ENCODE data around the gene RNF121. TPM values are rescaled to one million over a fixed set of nuclear protein-coding genes. Genes with fewer than 3 reads are reported as not detected.

RNF121 gene
- total RNA-seq, 1 donor from 2014 or later: 21.1 TPM

- DNase-seq (ENCODE audit: extremely low spot score in 2 of 2): no peak
- peaks cover 11 to 100% of the 10 kb centered on the region in 2 donors for H3K36me3 ChIP-seq
- H3K27ac ChIP-seq: no peak overlapping the region
- intact Hi-C loops (cut with DNase I): no loop called here
- H3K9me3 ChIP-seq: no peaks in the 10 kb centered on the region
- H3K4me3 ChIP-seq: no peak overlapping the region
- H3K27me3 ChIP-seq: no peaks in the 10 kb centered on the region
- TF ChIP-seq POLR2AphosphoS5 (IDR thresholded peaks at IDR 0.05; ENCODE audit: insufficient read depth in 1 of 2, low read depth in 1 of 2) (no peak), POLR2A (IDR thresholded peaks at IDR 0.05) (no peak)
- TF ChIP-seq, protein P1, sequence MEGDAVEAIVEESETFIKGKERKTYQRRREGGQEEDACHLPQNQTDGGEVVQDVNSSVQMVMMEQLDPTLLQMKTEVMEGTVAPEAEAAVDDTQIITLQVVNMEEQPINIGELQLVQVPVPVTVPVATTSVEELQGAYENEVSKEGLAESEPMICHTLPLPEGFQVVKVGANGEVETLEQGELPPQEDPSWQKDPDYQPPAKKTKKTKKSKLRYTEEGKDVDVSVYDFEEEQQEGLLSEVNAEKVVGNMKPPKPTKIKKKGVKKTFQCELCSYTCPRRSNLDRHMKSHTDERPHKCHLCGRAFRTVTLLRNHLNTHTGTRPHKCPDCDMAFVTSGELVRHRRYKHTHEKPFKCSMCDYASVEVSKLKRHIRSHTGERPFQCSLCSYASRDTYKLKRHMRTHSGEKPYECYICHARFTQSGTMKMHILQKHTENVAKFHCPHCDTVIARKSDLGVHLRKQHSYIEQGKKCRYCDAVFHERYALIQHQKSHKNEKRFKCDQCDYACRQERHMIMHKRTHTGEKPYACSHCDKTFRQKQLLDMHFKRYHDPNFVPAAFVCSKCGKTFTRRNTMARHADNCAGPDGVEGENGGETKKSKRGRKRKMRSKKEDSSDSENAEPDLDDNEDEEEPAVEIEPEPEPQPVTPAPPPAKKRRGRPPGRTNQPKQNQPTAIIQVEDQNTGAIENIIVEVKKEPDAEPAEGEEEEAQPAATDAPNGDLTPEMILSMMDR (IDR thresholded peaks at IDR 0.05): no peak
- peaks cover 19% of the 10 kb centered on the region for H3K4me1 ChIP-seq
These were observed 78.7 kb downstream of the RNF121 start for GRCh38 chr11:72007587-72007986.

DNA sequence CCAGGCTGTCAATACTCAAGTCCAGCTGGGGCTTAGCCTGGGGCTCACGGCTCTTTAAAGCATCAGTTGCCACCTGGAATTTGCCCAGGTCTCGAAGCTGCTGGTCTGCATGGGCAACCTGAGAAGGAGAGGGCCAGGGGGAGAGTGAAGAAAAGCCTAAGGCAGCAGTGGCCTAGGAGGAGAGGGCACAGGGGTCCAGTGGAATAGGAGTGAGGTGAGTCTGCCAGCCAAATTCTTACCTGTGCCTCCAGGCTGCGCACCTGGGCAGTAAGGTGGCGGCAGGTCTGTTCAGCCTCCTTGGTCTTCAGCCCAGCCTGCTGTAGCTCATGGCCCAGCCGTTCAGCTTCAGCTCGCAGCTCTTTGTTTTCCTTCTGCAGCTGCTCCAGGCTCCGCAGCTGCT is 79.9 kb downstream of the RNF121 start:
- Histone ChIP-seq H3K36me3 (peaks cover 11 to 100% of the 10 kb centered on the region in 2 donors), H3K27ac (no peak overlapping the region), H3K4me1 (peaks cover 31% of the 10 kb centered on the region), H3K27me3 (no peaks in the 10 kb centered on the region), H3K4me3 (no peak overlapping the region), H3K9me3 (no peaks in the 10 kb centered on the region)
- TF ChIP-seq, protein P1 (IDR thresholded peaks at IDR 0.05): no peak
- TF ChIP-seq POLR2AphosphoS5 (IDR thresholded peaks at IDR 0.05; ENCODE audit: insufficient read depth in 1 of 2, low read depth in 1 of 2): no peak
- no peak for TF ChIP-seq POLR2A (IDR thresholded peaks at IDR 0.05)
- DNase-seq (ENCODE audit: extremely low spot score in 2 of 2): no peak
- intact Hi-C loops (cut with DNase I): no loop called here

DNA sequence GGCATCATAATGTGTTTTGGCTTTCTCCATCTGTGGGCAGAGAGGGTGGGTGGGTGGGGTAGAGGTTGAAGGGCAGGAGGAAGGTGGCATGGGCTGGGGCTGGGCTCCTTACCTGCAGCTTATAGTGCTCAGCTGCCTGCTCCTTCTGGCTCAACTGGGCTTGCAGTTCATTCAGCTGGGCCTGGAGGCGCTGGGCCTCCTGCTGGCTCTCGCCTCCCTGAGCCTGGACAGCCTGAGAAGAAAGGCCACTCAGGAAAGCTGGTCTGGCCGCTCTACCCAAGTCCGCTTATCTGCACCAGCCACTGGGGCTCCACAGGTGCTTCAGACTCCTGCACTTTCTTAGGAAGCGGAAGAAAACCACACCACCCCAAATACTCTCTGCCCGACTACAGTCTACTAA is 80.3 kb downstream of the RNF121 start:
- Histone ChIP-seq H3K27ac (no peak overlapping the region), H3K36me3 (peaks cover 7 to 100% of the 10 kb centered on the region in 2 donors), H3K4me3 (no peak overlapping the region), H3K9me3 (no peaks in the 10 kb centered on the region), H3K4me1 (peaks cover 35% of the 10 kb centered on the region), H3K27me3 (no peaks in the 10 kb centered on the region)
- DNase-seq (ENCODE audit: extremely low spot score in 2 of 2): no peak
- TF ChIP-seq, protein P1 (IDR thresholded peaks at IDR 0.05): no peak
- no peak for TF ChIP-seq POLR2A (IDR thresholded peaks at IDR 0.05)
- TF ChIP-seq POLR2AphosphoS5 (IDR thresholded peaks at IDR 0.05; ENCODE audit: insufficient read depth in 1 of 2, low read depth in 1 of 2): no peak
- intact Hi-C loops (cut with DNase I): no loop called here

DNA sequence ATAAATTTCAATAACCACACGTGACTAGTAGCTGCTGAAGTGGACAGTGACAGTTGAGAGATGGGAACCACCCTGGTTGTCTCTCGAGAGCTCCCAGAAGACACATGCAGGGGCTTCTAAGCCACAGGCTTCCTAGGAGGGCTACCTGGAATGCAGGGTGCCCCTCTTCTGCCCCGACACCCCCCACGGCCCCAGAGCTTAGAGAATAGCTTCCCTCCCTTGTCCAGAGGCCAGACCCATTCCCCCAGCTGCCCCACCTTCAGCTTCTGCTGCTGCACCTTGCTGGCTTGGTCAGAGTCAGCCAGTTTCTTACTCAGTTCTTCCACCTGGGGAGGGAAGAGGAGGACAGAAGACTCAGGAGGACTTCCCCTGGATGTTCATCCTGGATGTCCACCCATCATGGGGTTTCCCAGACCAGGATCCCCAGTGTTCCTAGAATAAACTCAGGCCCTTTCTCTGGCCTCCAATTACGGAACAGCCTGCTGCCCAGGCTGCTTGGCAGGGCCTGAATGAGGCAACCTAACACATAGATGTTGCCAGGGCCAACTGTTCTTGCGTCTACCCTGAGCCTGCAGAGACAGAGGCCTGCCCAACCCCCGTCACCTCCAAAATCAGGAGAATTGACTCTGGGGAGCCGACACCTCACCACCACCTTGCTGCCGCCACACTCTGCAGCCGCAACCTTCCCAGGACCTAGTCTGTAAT is 81.8 kb downstream of the RNF121 start:
- intact Hi-C loops (cut with DNase I): no loop called here
- Histone ChIP-seq H3K27me3 (no peaks in the 10 kb centered on the region), H3K27ac (no peak overlapping the region), H3K4me3 (no peak overlapping the region), H3K4me1 (peaks cover 41% of the 10 kb centered on the region), H3K36me3 (peaks cover 2 to 100% of the 10 kb centered on the region in 2 donors), H3K9me3 (no peaks in the 10 kb centered on the region)
- DNase-seq (ENCODE audit: extremely low spot score in 2 of 2): no peak
- TF ChIP-seq POLR2AphosphoS5 (IDR thresholded peaks at IDR 0.05; ENCODE audit: insufficient read depth in 1 of 2, low read depth in 1 of 2): no peak
- TF ChIP-seq, protein P1 (IDR thresholded peaks at IDR 0.05): no peak
- no peak for TF ChIP-seq POLR2A (IDR thresholded peaks at IDR 0.05)

DNA sequence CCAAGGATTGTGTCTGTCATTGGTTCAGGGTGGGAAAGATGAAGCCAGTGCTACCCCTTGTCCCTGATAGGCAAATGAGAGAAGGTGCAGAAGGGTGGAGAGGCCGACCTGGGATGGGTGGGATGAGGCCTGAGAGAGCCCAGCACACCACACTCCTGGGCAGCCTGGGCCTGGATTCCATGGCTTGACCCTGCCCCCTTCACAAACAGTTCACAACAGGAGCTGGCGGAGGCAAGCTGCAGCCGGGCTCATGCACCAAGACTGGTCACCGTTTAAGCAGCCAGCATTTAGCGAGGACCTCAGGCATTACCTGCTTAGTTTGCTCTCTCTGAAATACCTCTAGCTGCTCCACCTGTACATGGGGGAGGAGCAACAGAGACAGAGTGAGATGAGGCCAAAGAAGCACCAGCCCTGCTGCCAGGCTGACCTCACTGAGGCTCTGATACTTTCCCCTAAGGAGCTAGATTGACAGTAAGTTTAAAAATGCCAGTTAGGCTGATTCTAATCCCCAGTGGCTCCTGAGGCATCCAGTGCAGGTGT is 83.3 kb downstream of the RNF121 start:
- no peak overlapping the region for H3K4me3 ChIP-seq
- no peaks in the 10 kb centered on the region for H3K9me3 ChIP-seq
- DNase-seq (ENCODE audit: extremely low spot score in 2 of 2): no peak
- H3K27me3 ChIP-seq: no peaks in the 10 kb centered on the region
- H3K4me1 ChIP-seq: peaks cover 41% of the 10 kb centered on the region
- peaks cover 0 to 100% of the 10 kb centered on the region in 2 donors for H3K36me3 ChIP-seq
- TF ChIP-seq POLR2A (IDR thresholded peaks at IDR 0.05) (no peak), POLR2AphosphoS5 (IDR thresholded peaks at IDR 0.05; ENCODE audit: insufficient read depth in 1 of 2, low read depth in 1 of 2) (no peak)
- TF ChIP-seq, protein P1 (IDR thresholded peaks at IDR 0.05): no peak
- peak overlapping the region; percentile 38 for H3K27ac ChIP-seq
- intact Hi-C loops (cut with DNase I): no loop called here

Data from vagina (tissue), 2 donors.